Testis (tissue), 2 donors: Measurements from ENCODE around the gene GJA9.

Experiments
- POLR2A ChIP-seq: fragments of 450-650 bp; IDR thresholded peaks from one replicate; pipeline ENCODE4 v1.6.1; 2017; ENCODE audit warnings: antibody characterized with exemption, mild to moderate bottlenecking, moderate library complexity
- TF ChIP-seq, protein P1 (sequence below), 3 experiments: fragments of 450-650 bp in 2 of 3; fragments of 200-600 bp in 1 of 3; sonication (generic) in 1 of 3; IDR thresholded peaks; one replicate each; pipeline ENCODE4 v1.5.1; 2016 to 2019; ENCODE audit warnings: antibody characterized with exemption in 3 of 3, mild to moderate bottlenecking in 2 of 3, moderate library complexity in 1 of 3

DNA sequence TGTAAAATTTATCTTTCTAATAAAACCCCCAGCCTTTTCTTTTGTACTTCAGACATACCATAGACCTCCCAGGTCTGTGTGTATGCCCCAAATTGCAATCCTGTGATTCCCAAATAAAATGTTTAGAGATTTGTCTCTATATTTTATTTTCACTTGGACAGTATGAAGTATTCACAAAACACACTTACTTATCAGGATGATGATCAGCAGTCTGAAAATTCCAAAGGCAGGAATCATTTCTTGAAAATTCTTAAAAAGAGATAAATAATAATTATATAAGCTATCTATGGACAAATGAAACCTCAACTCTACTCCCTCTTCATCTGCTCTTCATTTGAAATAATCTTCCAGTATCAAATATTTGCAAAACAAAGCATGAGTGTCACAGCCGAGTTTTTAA, 11.6 kb upstream of the GJA9 start:
- TF ChIP-seq, protein P1, sequence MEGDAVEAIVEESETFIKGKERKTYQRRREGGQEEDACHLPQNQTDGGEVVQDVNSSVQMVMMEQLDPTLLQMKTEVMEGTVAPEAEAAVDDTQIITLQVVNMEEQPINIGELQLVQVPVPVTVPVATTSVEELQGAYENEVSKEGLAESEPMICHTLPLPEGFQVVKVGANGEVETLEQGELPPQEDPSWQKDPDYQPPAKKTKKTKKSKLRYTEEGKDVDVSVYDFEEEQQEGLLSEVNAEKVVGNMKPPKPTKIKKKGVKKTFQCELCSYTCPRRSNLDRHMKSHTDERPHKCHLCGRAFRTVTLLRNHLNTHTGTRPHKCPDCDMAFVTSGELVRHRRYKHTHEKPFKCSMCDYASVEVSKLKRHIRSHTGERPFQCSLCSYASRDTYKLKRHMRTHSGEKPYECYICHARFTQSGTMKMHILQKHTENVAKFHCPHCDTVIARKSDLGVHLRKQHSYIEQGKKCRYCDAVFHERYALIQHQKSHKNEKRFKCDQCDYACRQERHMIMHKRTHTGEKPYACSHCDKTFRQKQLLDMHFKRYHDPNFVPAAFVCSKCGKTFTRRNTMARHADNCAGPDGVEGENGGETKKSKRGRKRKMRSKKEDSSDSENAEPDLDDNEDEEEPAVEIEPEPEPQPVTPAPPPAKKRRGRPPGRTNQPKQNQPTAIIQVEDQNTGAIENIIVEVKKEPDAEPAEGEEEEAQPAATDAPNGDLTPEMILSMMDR (IDR thresholded peaks at IDR 0.05) = no peak
- TF ChIP-seq POLR2A = no peak
